AG04450 (cell line): ENCODE results near the gene LAG3. TPM values are rescaled to one million over a fixed set of nuclear protein-coding genes. Genes with fewer than 3 reads are reported as not detected.

Experiments used
- CTCF ChIA-PET: fragments of 300-600, 350-600 bp; formaldehyde crosslinking; extraction: SDS; loops from one replicate; lab custom pipeline; 2022; ENCODE audit warnings: antibody characterized with exemption, inconsistent platforms; lab: Charles Lee
- POLR2A ChIA-PET: fragments of 350-600 bp; formaldehyde crosslinking; extraction: SDS; loops from one replicate; lab custom pipeline; 2021; ENCODE audit warnings: antibody characterized with exemption, inconsistent platforms; lab: Yijun Ruan, JAX
- DNase-seq: peaks from one replicate; pipeline ENCODE4 v3.0.0-alpha.2; 2011; ENCODE audit warnings: low read depth, low spot score
- H3K27ac ChIP-seq: one replicate; pipeline ENCODE4 v1.5.1; 2012; ENCODE audit warnings: low read depth, low read length, control low read depth
- H3K27me3 ChIP-seq: one replicate; pipeline ENCODE4 v1.6.0; 2012; ENCODE audit warnings: low read length; ENCODE audit not compliant: control insufficient read depth, insufficient read depth
- H3K4me3 ChIP-seq: 2 replicates; pipeline ENCODE4 v1.5.1; 2011; ENCODE audit warnings: mild to moderate bottlenecking, low read depth, low read length, control low read depth
- H3K9me3 ChIP-seq: 2 replicates; pipeline ENCODE4 v1.5.1; 2012; ENCODE audit warnings: low read length; ENCODE audit not compliant: control insufficient read depth, insufficient read depth
- polyA plus RNA-seq: library from polyadenylated mRNA; depleted of rRNA; stranded (reverse); fragments of >200 nt; gene quantifications from 2 replicates; pipeline ENCODE4 v1.2.3, GENCODE V29; 2011
- TF ChIP-seq, protein P1 (sequence below): IDR thresholded peaks from 2 replicates; pipeline ENCODE4 v1.5.1; 2011; ENCODE audit warnings: low read depth, low read length, control low read depth, inconsistent platforms

Gene LAG3
- polyA plus RNA-seq, 1 experiment: 0.11 TPM

DNA sequence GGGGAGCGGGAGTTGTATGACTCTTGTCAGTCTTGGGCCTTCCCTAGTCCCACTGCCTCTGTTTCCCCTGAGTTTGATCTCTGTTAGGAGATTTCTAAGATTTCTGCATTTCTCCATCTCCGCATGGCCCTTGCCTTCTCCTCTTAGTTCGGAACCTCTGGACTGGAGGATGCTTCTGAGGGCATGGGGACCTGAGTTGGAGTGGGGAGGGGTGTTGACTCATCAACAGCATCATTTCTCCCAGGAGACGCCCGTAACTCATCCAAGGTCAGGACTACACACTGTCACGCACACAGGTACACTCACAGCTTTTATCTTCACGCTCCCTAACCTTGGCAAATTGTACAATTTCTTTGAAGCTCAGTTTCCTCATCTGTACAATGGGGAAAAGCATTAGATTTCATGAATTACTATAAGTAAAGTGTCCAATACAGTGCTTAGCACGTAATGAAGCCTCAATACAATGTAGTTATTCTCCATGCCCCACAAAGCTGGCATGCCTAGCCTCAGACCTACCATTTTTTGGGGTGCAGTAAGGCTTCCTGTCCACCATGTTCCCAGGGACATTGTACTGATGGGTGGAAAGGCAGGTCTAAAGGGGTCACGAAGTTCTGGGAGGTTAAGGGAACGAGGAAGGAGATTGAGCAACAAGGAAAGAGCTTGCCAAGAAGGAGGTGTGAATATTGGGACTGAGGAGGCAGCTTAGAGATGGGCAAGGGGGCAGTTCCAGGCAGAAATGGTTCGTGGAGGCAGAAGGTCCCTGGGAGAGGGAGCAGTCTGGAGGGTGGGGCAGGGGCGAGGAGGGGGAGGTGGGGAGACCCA lies 600 bp upstream of the LAG3 start:
- H3K4me3 ChIP-seq: no peak overlapping the region
- POLR2A ChIA-PET: interaction anchor here (0.7 to 1.2 kb wide), 4 partner anchors 19 to 81 kb away, joined by 3 to 4 read pairs (median 3); partner anchors contain the start of genes GPR162 and MLF2
- CTCF ChIA-PET: interaction anchor here (2.0 to 7.9 kb wide), 2 partner anchors 9 to 19 kb away, joined by 7 to 136 read pairs; partner anchors contain the start of gene MLF2
- H3K9me3 ChIP-seq: no peaks in the 10 kb centered on the region; the same call in 1 of the 2 replicates
- H3K27me3 ChIP-seq: no peaks in the 10 kb centered on the region
- no peak overlapping the region for H3K27ac ChIP-seq
- TF ChIP-seq, protein P1, sequence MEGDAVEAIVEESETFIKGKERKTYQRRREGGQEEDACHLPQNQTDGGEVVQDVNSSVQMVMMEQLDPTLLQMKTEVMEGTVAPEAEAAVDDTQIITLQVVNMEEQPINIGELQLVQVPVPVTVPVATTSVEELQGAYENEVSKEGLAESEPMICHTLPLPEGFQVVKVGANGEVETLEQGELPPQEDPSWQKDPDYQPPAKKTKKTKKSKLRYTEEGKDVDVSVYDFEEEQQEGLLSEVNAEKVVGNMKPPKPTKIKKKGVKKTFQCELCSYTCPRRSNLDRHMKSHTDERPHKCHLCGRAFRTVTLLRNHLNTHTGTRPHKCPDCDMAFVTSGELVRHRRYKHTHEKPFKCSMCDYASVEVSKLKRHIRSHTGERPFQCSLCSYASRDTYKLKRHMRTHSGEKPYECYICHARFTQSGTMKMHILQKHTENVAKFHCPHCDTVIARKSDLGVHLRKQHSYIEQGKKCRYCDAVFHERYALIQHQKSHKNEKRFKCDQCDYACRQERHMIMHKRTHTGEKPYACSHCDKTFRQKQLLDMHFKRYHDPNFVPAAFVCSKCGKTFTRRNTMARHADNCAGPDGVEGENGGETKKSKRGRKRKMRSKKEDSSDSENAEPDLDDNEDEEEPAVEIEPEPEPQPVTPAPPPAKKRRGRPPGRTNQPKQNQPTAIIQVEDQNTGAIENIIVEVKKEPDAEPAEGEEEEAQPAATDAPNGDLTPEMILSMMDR: no peak
- no peak for DNase-seq

DNA sequence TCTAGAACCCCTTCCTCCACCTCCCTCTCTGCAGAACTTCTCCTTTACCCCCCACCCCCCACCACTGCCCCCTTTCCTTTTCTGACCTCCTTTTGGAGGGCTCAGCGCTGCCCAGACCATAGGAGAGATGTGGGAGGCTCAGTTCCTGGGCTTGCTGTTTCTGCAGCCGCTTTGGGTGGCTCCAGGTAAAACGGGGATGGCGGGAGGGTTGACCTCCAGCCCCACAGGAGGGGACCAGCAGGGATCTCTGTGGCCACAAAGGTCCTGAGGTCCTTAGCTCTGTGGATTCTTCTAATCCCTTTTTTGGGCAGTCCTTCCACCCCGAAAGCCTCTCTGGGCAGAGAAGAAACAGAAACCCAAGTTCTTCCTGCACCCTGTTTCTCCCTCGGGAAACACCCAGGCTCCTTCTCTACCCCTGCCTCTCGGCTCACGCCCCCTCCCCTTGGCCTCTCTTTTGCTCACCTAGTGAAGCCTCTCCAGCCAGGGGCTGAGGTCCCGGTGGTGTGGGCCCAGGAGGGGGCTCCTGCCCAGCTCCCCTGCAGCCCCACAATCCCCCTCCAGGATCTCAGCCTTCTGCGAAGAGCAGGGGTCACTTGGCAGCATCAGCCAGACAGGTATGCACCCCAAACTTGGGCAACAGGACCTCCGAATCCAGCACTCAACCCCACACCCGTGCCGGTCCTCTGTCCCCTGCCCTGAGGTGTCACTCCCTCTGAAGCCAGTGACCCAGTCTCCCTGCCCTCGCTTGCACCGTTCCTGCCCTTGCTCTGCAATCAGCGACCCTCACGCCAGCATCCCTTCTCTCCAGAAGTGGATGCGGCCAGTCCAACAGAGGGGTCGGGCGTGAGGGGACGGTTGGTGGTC lies 638 bp downstream of the LAG3 start:
- H3K4me3 ChIP-seq: no peak overlapping the region
- no peaks in the 10 kb centered on the region for H3K9me3 ChIP-seq
- DNase-seq: no peak
- no peaks in the 10 kb centered on the region for H3K27me3 ChIP-seq
- CTCF ChIA-PET: interaction anchor here (2.9 kb wide), 1 partner anchor 20 kb away, joined by 23 read pairs; the partner anchor contains the start of gene MLF2
- no peak overlapping the region for H3K27ac ChIP-seq
- POLR2A ChIA-PET: no interaction called here
- TF ChIP-seq, protein P1: no peak

DNA sequence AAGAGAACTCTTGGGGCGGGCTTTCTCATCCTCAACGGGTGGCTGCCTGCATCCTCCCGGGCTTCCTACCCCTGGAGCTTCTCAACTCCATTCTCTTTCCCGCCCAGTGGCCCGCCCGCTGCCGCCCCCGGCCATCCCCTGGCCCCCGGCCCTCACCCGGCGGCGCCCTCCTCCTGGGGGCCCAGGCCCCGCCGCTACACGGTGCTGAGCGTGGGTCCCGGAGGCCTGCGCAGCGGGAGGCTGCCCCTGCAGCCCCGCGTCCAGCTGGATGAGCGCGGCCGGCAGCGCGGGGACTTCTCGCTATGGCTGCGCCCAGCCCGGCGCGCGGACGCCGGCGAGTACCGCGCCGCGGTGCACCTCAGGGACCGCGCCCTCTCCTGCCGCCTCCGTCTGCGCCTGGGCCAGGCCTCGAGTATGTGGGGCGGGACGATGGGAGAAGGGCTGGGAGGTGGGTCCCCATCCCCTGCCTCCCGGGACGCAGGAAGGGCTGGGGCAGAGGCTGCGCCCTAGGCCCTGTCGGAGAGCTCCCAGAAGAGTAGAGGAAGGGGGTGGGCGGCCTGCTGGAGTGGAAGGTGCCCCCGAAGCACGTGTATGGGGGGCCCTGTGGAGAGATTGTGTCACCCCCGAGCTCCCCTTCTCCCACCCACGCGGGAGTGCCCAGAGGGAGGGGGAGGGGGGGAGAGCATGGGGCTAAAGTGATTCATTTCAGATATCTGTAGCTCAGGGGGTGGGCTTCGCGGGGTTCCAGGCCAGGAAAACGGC lies 1.5 kb downstream of the LAG3 start:
- H3K27ac ChIP-seq: no peak overlapping the region
- ChIA-PET CTCF (interaction anchor here (2.9 kb wide), 1 partner anchor 21 kb away, joined by 23 read pairs; the partner anchor contains the start of gene MLF2), POLR2A (interaction anchor here (5.4 kb wide), 1 partner anchor 8 kb away, joined by 33 read pairs; the partner anchor contains the start of gene PTMS)
- DNase-seq: no peak
- no peaks in the 10 kb centered on the region for H3K27me3 ChIP-seq
- H3K9me3 ChIP-seq: no peaks in the 10 kb centered on the region
- H3K4me3 ChIP-seq: no peak overlapping the region
- TF ChIP-seq, protein P1: no peak

DNA sequence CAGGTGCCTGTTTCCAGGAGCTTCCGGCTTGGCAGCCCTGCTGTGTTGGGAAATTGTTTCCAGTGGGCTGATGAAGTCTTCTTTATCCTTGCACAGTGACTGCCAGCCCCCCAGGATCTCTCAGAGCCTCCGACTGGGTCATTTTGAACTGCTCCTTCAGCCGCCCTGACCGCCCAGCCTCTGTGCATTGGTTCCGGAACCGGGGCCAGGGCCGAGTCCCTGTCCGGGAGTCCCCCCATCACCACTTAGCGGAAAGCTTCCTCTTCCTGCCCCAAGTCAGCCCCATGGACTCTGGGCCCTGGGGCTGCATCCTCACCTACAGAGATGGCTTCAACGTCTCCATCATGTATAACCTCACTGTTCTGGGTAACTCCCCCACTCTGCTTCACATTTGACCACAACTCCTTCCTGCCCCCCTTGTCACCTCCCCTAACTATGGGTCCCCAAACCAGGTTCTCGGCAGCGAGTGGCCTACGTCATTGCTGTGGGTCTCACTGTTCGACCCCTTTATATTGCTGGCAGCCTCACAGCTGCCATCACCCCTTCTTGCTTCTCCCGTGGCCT lies 2.3 kb downstream of the LAG3 start:
- TF ChIP-seq, protein P1: no peak
- CTCF ChIA-PET: interaction anchor here (2.9 to 3.6 kb wide), 2 partner anchors 8 to 21 kb away, joined by 13 to 23 read pairs; partner anchors contain the start of genes MLF2 and PTMS
- DNase-seq: no peak
- H3K4me3 ChIP-seq: no peak overlapping the region
- POLR2A ChIA-PET: interaction anchor here (0.6 to 5.4 kb wide), 2 partner anchors 8 to 64 kb away, joined by 3 to 33 read pairs; partner anchors contain the start of gene PTMS
- no peaks in the 10 kb centered on the region for H3K27me3 ChIP-seq
- no peaks in the 10 kb centered on the region for H3K9me3 ChIP-seq
- no peak overlapping the region for H3K27ac ChIP-seq
